Stimulated activated naive CD4-positive, alpha-beta T cell (primary cell): Measurements from ENCODE around the gene ZC3H4.

Experiments used
- DNase-seq, 6 experiments: peaks; one replicate each; lab custom pipeline; 2025; lab: John Stamatoyannopoulos, UW

Gene ZC3H4

GRCh38 chr19:47133021-47133471 lies 19.5 kb upstream of the ZC3H4 start:
- no peak for DNase-seq

DNA sequence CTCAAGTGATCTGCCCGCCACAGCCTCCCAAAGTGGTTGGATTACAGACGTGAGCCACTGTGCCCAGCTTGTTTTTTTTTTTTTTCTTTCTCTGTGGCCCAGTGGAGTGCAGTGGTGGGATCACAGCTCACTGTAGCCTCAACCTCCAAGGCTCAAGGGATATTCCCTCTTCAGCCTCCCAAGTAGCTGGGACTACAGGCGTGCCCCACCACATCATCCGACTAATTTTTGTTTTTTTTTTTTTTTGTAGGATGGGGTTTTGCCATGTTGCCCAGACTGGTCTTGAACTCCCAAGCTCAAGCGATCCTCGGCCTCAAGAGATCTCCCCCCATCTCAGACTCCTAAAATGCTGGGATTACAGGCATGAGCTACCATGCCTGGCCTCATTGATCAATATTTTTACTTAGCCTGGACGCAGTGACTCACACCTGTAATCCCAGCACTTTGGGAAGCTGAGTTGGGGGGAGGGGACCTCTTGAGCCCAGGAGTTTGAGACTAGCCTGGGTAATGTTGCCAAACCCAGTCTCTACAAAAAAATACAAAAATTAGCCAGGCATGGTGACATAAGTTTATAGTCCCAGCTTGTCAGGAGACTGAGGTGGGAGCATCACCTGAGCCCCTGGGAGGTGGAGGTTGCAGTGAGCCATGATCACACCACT lies 18.7 kb upstream of the ZC3H4 start:
- no peak for DNase-seq

DNA sequence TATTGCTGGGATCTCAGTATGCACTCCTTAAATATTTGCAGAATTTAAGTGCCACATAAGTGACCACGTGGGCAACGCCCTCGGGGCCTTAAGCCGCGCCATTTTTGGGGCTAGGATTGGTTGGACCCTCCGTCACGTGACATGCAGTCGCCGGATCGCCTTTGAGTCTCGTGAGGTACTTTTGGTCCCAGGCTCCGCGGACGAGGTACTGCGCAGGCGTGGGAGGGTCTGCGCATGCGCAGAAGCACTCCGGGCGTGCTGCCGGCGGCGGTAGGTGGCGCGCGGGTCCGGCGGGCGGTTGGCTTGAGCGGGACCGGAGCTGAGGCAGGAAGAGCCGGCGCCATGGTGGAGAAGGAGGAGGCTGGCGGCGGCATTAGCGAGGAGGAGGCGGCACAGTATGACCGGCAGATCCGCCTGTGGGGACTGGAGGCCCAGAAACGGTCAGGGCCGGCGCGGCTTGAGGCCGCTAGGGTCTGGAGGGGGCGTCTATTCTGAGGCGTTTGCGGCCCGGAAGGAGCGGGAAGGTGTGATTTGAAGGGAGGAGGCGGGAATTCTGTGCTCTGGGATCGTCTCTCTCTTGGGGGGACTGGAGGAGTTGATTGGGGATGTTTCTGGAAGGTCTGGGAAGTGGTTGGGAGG lies 17.1 kb upstream of the ZC3H4 start, which contains the start of gene SAE1:
TSS of gene SAE1 (plus strand) at position 247 of the 639 bp plus-strand sequence. CDS start at position 343, 96 bp downstream.
- DNase-seq = peak; percentile 80 to 91 (median 86)

DNA sequence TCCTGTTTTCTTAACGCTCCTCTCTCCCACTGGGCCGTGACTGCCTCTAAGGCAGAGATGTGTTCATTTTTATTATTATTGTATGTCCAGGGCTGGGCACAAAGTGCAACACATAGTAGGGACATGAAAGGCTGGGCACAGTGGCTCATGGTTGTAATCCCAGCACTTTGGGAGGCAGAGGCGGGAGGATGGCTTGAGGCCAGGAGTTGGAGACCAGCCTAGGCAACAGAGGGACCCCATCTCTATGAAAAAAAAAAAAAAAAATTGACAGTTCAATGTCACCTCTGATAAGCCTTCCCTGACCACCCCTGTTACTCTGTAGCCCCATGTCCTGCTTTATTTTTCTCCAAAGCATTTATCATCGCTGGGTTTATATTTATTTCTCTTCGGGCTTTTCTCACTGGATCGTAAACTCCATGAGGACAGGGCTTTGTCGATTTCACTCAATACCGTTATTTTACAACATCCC lies 16.6 kb upstream of the ZC3H4 start:
- DNase-seq = no peak

GRCh38 chr19:47129579-47129978 lies 16.0 kb upstream of the ZC3H4 start:
- DNase-seq = no peak

DNA sequence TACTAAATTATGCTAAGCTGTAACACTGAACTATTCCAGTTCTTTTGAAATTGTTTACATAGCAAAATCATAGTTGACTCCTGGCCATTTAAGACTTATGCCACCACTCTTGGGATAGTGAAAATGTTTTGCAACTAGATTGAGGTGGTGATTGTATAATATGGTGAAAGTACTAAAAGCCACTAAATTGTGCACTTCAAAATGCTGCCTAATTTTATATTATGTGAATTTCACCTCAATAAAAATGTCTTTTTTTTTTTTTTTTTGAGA lies 12.0 kb upstream of the ZC3H4 start:
- DNase-seq = no peak

DNA sequence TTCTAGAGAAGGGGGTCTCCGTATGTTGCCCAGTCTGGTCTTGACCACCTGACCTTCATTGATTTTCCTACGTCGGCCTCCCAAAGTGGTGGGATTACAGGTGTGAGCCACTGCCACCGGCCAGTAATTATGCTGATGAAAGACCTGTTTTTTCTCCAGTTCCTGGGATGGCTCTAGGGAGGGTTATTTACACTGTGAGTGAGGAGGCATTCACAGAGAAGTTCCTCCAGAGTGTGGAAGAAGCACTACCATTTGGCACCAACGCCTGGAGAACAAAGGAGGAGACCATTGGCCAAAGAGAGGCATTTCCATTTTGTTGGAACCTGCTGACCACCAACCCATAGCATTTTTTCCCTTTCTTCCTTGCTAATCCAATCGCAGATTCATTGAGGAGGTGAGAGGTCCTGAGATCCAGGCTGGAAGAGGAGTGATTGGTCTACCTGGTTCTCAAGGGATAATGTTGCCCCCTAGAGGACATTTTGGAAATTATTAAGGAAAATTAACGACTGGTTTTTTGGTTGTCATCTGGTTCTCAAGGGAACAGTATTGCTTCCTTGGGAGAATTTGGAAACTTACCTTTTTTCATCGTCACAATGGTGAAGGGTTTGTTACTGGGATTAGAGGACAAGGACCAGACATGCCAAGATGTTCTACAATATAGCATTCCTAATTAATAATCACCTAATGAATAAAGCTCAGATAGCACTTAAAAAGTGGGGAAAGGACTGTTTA lies 11.5 kb upstream of the ZC3H4 start:
- peak in 3 of 6 experiments; percentile 23 to 74 (median 49) for DNase-seq

GRCh38 chr19:47123406-47123805 lies 9.8 kb upstream of the ZC3H4 start:
- no peak for DNase-seq

DNA sequence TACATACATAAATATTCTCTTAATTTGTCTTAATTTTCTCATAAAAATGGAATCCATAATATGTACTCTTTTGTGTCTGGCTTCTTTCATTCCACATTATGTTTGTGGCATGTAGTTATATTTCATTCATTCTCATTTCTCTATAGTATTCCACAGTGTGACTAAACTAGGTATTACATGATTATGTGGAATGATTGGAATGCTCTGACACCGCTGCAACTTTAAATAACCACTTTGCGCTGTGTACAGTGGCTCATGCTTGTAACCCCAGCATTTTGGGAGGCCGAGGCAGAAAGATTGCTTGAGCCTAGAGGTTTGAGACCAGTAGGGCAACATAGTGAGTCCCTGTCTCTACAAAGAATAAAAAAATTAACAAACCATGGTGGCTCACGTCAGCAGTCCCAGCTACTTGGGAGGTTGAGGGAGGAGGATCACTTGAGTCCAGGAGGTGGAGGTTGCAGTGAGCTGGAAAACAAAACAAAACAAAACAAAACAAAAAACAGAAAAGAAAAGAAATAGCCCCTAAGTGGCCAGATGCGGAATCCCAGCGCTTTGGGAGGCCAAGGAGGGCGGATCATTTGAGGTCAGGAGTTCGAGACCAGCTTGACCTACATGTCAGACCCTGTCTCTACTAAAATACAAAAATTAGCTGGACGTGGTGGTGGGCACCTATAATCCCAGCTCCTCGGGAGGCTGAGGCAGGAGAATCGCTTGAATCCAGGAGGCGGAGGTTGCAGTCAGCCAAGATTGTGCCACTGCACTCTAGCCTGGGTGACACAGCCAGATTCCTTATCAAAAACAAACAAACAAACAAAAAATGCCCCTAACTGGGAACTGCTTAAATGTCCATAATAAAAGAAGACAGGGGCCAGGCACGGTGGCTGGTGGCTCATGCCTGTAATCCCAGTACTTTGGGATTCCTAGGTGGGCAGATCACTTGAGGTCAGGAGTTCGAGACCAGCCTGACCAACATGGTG lies 9.1 kb upstream of the ZC3H4 start:
- DNase-seq = no peak

DNA sequence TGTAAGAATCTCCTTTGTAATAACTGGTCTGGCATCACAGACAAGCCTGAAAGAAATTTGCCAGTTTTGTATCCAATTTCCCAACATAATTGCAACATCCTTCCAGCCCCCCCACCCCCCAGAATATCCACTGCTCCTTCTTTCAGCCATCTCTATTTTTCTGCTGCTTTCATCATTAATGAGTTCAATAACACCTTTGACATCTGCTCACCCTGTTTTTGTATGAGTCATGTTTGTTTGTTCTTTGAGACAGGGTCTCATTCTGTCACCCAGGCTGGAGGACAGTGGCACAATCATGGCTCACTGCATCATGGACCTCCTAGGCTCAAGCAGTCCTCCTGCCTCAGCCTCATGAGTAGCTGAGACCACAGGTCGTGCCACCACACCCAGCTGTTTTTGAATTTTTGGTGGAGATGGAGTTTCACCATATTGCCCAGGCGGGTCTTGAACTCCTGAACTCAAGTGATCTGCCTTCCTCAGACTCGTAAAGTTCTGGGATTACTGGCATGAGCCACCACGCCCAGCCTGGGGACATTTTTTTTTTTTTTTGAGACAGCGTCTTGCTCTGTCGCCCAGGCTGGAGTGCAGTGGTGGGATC lies 7.0 kb upstream of the ZC3H4 start:
- no peak for DNase-seq

- DNase-seq = no peak
Measured at GRCh38 chr19:47113850-47114651, 475 bp upstream of the ZC3H4 start.

GRCh38 chr19:47112166-47112996 lies 1.2 kb downstream of the ZC3H4 start:
- DNase-seq = peak; percentile 79 to 94 (median 84)

- no peak for DNase-seq
Measured at GRCh38 chr19:47111682-47112165, 1.9 kb downstream of the ZC3H4 start.

GRCh38 chr19:47111006-47111621 lies 2.5 kb downstream of the ZC3H4 start:
- peak; percentile 17 to 55 (median 38) for DNase-seq

- DNase-seq = peak in 5 of 6 experiments; percentile 16 to 43 (median 33)
Measured at GRCh38 chr19:47110521-47111005, 3.0 kb downstream of the ZC3H4 start.

DNA sequence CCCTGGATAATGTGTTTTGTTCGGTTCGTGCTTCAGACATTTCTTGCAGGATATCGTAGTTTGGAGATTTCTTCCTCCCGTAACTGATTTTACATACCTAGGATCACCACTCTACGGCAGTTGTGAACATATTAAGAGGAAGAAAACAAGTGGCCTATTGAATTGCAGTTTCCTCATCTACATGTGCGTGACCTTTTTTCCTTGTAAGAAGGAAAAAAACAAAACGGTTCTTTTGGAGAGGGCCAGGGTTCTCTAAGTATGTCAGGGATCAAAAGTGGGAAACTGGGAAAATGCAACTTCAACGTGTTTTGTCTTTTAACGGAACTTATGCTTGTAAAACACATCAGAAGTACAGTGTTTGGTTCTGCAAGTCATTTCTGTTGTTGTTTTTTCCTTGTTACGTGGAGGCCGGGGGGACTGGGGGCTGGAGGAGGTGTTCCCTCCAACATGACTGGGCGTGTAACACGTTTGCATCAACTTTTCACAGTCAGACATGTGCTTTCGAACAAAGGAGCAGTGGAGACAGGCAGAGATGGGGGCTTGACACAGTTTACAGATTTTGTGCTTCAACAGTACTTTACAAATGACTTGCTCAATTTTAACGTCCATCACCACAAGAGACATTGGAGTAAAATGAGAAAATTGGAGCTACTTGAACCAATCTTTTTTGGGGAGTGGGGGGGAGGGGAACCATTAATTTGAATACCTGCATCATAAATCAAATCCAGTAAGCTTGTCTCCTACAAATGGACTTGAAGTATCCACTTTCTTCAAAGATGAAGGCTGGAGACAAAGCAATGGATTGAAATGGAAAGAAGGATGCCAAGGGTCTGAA lies 3.8 kb downstream of the ZC3H4 start:
- peak in 5 of 6 experiments; percentile 7 to 32 (median 13) for DNase-seq

DNA sequence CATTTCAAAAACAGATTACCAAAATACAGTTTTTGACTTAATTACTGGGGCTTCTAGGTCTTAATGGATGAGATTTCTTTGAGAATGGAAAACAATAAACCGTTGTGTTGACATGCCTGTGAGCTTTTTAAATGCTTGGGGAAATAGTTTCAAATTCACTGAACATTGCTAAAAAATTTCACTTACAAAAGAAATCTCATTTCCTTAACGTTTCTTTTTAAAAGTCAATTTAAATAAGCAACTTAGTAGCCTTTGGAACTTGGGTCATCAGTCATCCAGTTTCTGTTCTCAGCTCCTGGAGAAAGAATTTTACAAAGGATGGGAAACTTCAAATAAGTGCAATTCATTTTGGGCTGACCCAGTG lies 4.4 kb downstream of the ZC3H4 start:
- no peak for DNase-seq
